Thyroid gland (tissue), 4 donors: ENCODE measurements around the gene RAB40A.

Experiments used
- POLR2A ChIP-seq, 2 donors: fragments of 450-650 bp; IDR thresholded peaks; one replicate each; pipeline ENCODE4 v1.6.1; 2017; ENCODE audit warnings: antibody characterized with exemption in 2 of 2, mild to moderate bottlenecking in 2 of 2, moderate library complexity in 1 of 2
- TF ChIP-seq, protein P1 (sequence below), 6 experiments: fragments of 200-600 bp in 3 of 6; fragments of 450-650 bp in 3 of 6; sonication (generic) in 3 of 6; IDR thresholded peaks; one replicate each; pipeline ENCODE4 v1.5.1; 2016 to 2019; ENCODE audit warnings: antibody characterized with exemption in 6 of 6, mild to moderate bottlenecking in 2 of 6, inconsistent platforms in 1 of 6, moderate library complexity in 1 of 6

DNA sequence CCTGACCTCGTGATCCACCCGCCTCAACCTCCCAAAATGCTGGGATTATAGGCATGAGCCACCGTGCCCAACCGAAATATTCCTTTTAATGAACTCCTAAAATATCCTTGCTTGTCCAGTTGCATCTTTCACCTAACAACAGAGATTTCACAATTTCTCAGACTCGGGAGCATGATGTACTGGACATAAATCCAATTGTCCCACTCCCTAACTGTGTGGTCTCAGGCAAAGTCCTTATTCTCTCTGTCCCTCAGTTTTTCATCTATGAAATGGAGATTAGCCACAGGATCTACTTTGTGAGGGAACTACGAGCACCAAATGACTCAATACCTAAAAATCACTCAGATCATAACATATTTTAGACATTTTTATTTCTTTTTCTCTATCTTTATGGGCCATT, 9.3 kb downstream of the RAB40A start:
- TF ChIP-seq, protein P1, sequence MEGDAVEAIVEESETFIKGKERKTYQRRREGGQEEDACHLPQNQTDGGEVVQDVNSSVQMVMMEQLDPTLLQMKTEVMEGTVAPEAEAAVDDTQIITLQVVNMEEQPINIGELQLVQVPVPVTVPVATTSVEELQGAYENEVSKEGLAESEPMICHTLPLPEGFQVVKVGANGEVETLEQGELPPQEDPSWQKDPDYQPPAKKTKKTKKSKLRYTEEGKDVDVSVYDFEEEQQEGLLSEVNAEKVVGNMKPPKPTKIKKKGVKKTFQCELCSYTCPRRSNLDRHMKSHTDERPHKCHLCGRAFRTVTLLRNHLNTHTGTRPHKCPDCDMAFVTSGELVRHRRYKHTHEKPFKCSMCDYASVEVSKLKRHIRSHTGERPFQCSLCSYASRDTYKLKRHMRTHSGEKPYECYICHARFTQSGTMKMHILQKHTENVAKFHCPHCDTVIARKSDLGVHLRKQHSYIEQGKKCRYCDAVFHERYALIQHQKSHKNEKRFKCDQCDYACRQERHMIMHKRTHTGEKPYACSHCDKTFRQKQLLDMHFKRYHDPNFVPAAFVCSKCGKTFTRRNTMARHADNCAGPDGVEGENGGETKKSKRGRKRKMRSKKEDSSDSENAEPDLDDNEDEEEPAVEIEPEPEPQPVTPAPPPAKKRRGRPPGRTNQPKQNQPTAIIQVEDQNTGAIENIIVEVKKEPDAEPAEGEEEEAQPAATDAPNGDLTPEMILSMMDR (IDR thresholded peaks at IDR 0.05), result no peak
- TF ChIP-seq POLR2A (IDR thresholded peaks at IDR 0.05), result no peak
